CD4-positive, CD25-positive, alpha-beta regulatory T cell (primary cell): ENCODE data around the gene TCTN2. TPM values are rescaled to one million over a fixed set of nuclear protein-coding genes. Genes with fewer than 3 reads are reported as not detected.
A peak's percentile ranks its signal among the peaks of the same experiment; 100 is the strongest.

ENCODE experiments used
- ATAC-seq, 2 donors: fragments of 150-1000 bp; cut with Tn5 transposase; one replicate each; pipeline ENCODE4 v1.10.0; 2021; ENCODE audit warnings: low read depth in 2 of 2, moderate number of reproducible peaks in 2 of 2, moderate library complexity in 1 of 2
- DNase-seq, 3 donors: peaks; one replicate each; pipeline versions ENCODE4 v3.0.0 to v3.0.0-alpha.2; 2012 to 2022; ENCODE audit warnings: mixed read lengths in 1 of 3
- H3K27ac ChIP-seq: one replicate; pipeline ENCODE4 v1.7.0; 2013; ENCODE audit warnings: mild to moderate bottlenecking, low read length; ENCODE audit not compliant: insufficient read depth, poor library complexity, severe bottlenecking
- H3K27me3 ChIP-seq: one replicate; pipeline ENCODE4 v1.7.0; 2013; ENCODE audit warnings: low read length; ENCODE audit not compliant: control insufficient read depth, insufficient read depth
- H3K36me3 ChIP-seq: one replicate; pipeline ENCODE4 v1.7.0; 2013; ENCODE audit warnings: mild to moderate bottlenecking, low read length, moderate library complexity; ENCODE audit not compliant: control insufficient read depth, insufficient read depth
- H3K4me1 ChIP-seq: 2 replicates; pipeline ENCODE4 v1.7.0; 2013; ENCODE audit warnings: mild to moderate bottlenecking, low read length; ENCODE audit not compliant: insufficient read depth, control insufficient read depth, poor library complexity, severe bottlenecking
- H3K4me3 ChIP-seq: one replicate; pipeline ENCODE4 v1.7.0; 2013; ENCODE audit warnings: low read depth, mild to moderate bottlenecking, low read length, moderate library complexity
- H3K9me3 ChIP-seq, 2 experiments: 1 replicate in 1 of 2; 2 replicates in 1 of 2; pipeline ENCODE4 v1.7.0; 2013; ENCODE audit warnings: low read length in 2 of 2, mild to moderate bottlenecking in 1 of 2, moderate library complexity in 1 of 2; ENCODE audit not compliant: control insufficient read depth in 2 of 2
- H3K27ac Mint-ChIP-seq, 3 donors: one replicate each; pipeline ENCODE4 v1.8.0; 2020 to 2022; ENCODE audit warnings: mild to moderate bottlenecking in 3 of 3, mixed read lengths in 3 of 3, moderate library complexity in 2 of 3
- H3K27me3 Mint-ChIP-seq: one replicate; pipeline ENCODE4 v1.8.0; 2022; ENCODE audit warnings: mild to moderate bottlenecking, mixed read lengths
- H3K36me3 Mint-ChIP-seq: one replicate; pipeline ENCODE4 v1.8.0; 2020; ENCODE audit warnings: mixed read lengths
- H3K4me1 Mint-ChIP-seq, 4 donors: one replicate each; pipeline ENCODE4 v1.8.0; 2020 to 2022; ENCODE audit warnings: mixed read lengths in 4 of 4, mild to moderate bottlenecking in 1 of 4
- H3K4me3 Mint-ChIP-seq, 4 donors: one replicate each; pipeline ENCODE4 v1.8.0; 2020 to 2022; ENCODE audit warnings: mild to moderate bottlenecking in 4 of 4, mixed read lengths in 4 of 4, moderate library complexity in 3 of 4
- H3K9me3 Mint-ChIP-seq, 7 donors: one replicate each; pipeline ENCODE4 v1.8.0; 2020 to 2022; ENCODE audit warnings: mixed read lengths in 7 of 7, mild to moderate bottlenecking in 3 of 7, moderate library complexity in 2 of 7
- polyA plus RNA-seq, 4 donors: library from polyadenylated mRNA; unstranded; fragments of 300-500 nt; fragmentation: Illumina TruSeq; gene quantifications; one replicate each; pipeline ENCODE4 v1.2.3, GENCODE V29; 2021
- total RNA-seq: library from RNA; stranded (reverse); gene quantifications from one replicate; pipeline ENCODE4 v1.2.3, GENCODE V29; 2022

The TCTN2 gene
- total and polyA plus RNA-seq, 5 donors from 2014 or later = 0.11 to 3.7 (median 1.4) TPM

DNA sequence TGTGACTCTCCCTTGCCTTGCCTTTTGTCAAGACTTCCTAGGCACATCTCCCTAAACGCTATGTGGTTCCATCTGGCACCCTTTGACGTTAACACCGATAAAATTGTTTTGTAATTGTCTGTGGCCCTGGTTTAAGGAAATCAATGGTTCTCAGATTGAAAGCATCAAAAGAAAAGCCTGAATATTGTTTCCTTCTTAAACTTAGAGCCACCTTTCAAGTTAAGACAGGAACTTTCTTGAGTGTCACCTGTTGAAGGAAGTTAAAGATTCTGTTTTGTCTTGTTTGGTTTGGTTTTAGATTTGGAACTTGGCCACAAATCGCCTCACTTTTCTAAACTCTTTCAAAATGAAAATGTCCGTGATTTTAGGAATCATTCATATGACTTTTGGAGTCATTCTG lies 76.4 kb downstream of the TCTN2 start:
- Mint-ChIP-seq H3K27me3 (no peaks in the 10 kb centered on the region), H3K4me3 (no peak overlapping the region), H3K27ac (no peak overlapping the region), H3K4me1 (peaks cover 0 to 10% (median 2%) of the 10 kb centered on the region in 4 donors), H3K36me3 (peaks cover 51% of the 10 kb centered on the region), H3K9me3 (no peaks in the 10 kb centered on the region)
- ATAC-seq (no peak), DNase-seq (no peak)
- Histone ChIP-seq H3K4me1 (no peaks in the 10 kb centered on the region), H3K36me3 (peaks cover 75% of the 10 kb centered on the region), H3K27me3 (no peaks in the 10 kb centered on the region), H3K4me3 (no peak overlapping the region), H3K27ac (no peak overlapping the region), H3K9me3 (no peaks in the 10 kb centered on the region)

DNA sequence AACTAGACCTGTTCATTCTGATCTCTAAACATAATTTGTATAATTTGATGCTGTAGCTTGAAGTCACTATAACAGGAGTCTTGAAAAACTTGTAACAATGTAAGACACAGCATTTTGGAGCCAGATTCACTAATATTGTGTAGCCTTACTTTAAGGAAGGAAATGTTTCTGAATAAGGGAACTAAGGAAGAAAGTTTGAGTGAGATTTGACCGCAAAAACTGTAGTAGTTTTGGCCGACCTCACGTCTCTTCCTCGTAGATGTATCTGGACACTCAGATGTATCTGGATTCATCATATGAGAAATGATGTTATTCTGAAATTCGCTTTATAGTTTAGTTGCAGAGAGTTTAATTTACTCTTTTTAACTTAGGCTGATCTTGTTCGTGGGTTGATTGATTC lies 77.2 kb downstream of the TCTN2 start:
- peaks cover 69% of the 10 kb centered on the region for H3K36me3 ChIP-seq
- no peak overlapping the region for H3K27ac ChIP-seq
- no peaks in the 10 kb centered on the region for H3K27me3 Mint-ChIP-seq
- ATAC-seq = no peak
- H3K4me3 ChIP-seq = no peak overlapping the region
- H3K27me3 ChIP-seq = no peaks in the 10 kb centered on the region
- peaks cover 51% of the 10 kb centered on the region for H3K36me3 Mint-ChIP-seq
- no peaks in the 10 kb centered on the region for H3K9me3 ChIP-seq
- peaks cover 0 to 6% (median 2%) of the 10 kb centered on the region in 4 donors for H3K4me1 Mint-ChIP-seq
- DNase-seq = no peak
- H3K27ac Mint-ChIP-seq = no peak overlapping the region
- no peaks in the 10 kb centered on the region for H3K9me3 Mint-ChIP-seq
- H3K4me1 ChIP-seq = no peaks in the 10 kb centered on the region
- H3K4me3 Mint-ChIP-seq = no peak overlapping the region

DNA sequence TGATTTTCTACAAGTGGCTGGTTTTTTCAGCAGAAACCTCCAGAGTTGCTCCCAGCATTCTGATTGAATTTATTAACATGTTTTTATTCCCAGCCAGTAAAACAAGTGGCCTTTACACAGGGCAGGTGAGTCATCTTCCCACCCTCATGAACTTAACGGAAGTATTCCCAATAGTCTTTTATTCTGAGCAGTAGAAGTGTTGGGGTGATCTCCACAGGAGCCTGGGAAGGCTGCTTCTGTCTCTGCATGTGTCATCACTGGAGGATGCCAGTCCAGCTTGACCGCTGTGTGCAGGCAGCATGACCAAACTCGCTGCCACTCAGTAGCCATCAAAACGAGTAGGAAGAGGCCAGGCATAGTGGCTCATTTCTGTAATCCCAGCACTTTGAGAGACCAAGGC lies 77.7 kb downstream of the TCTN2 start:
- no peak overlapping the region for H3K27ac Mint-ChIP-seq
- H3K4me1 ChIP-seq = no peaks in the 10 kb centered on the region
- DNase-seq (no peak), ATAC-seq (no peak)
- H3K27ac ChIP-seq = no peak overlapping the region
- H3K36me3 ChIP-seq = peaks cover 70% of the 10 kb centered on the region
- H3K4me3 ChIP-seq = no peak overlapping the region
- H3K9me3 ChIP-seq = no peaks in the 10 kb centered on the region
- no peaks in the 10 kb centered on the region for H3K27me3 ChIP-seq
- peaks cover 0 to 5% (median 2%) of the 10 kb centered on the region in 4 donors for H3K4me1 Mint-ChIP-seq
- no peaks in the 10 kb centered on the region for H3K9me3 Mint-ChIP-seq
- H3K36me3 Mint-ChIP-seq = peaks cover 51% of the 10 kb centered on the region
- no peak overlapping the region for H3K4me3 Mint-ChIP-seq
- H3K27me3 Mint-ChIP-seq = no peaks in the 10 kb centered on the region

DNA sequence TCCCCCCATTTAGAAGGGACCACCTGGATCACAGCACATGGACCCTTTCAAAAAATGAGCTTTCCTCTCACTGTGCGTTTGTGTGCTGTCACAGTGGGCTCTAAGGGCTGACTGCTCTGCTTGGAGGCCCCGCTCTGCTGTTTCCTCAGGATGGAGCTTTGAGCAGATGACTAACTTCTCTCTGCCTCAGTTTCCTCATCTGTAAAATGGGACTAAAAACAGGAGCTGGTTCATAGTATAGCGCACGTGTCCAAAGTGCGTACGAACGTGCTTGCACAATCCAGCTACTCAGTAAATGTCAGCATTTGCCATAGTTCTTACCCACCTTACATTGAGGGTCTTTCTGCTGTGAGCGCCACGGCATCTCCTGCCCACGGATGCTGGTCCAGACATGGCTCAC lies 78.4 kb downstream of the TCTN2 start:
- H3K9me3 Mint-ChIP-seq = no peaks in the 10 kb centered on the region
- no peak for ATAC-seq
- no peak overlapping the region for H3K27ac ChIP-seq
- peaks cover 53% of the 10 kb centered on the region for H3K36me3 Mint-ChIP-seq
- peaks cover 70% of the 10 kb centered on the region for H3K36me3 ChIP-seq
- DNase-seq = no peak
- H3K4me3 ChIP-seq = no peak overlapping the region
- no peaks in the 10 kb centered on the region for H3K9me3 ChIP-seq
- H3K4me1 ChIP-seq = no peaks in the 10 kb centered on the region
- H3K27ac Mint-ChIP-seq = peak overlapping the region in 1 of 3 donors; percentile 76
- H3K27me3 ChIP-seq = no peaks in the 10 kb centered on the region
- no peaks in the 10 kb centered on the region for H3K27me3 Mint-ChIP-seq
- H3K4me3 Mint-ChIP-seq = no peak overlapping the region
- H3K4me1 Mint-ChIP-seq = peaks cover 0 to 5% (median 2%) of the 10 kb centered on the region in 4 donors

DNA sequence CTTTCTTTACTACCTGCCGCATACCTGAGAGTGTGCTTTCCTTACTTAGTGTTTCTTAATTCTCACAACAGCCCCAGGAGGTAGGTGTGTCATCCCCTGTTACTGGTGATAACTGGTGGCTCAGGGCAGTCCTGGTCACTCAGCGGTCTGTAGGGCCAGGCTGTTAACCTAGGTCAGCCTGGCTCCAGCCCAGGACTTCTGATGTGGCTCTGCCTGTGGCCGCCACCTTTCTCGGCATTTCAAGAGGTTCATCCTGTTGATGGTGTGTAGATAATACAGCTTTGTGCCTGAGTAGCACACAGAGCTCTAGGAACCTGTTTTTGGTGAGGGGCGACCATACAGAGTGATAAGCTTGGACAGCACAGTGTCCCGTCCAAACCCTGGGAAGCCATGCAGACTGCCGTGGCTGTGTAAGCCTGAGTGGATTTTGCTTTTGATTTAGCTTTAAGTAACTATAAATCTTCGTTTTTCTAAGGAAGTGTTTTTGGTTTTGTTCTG lies 79.3 kb downstream of the TCTN2 start:
- Mint-ChIP-seq H3K27ac (peak overlapping the region in 1 of 3 donors; percentile 76), H3K36me3 (peaks cover 52% of the 10 kb centered on the region), H3K4me3 (no peak overlapping the region), H3K4me1 (peaks cover 0 to 5% (median 2%) of the 10 kb centered on the region in 4 donors), H3K27me3 (no peaks in the 10 kb centered on the region), H3K9me3 (no peaks in the 10 kb centered on the region)
- Histone ChIP-seq H3K36me3 (peaks cover 69% of the 10 kb centered on the region), H3K27me3 (no peaks in the 10 kb centered on the region), H3K27ac (no peak overlapping the region), H3K9me3 (no peaks in the 10 kb centered on the region), H3K4me3 (no peak overlapping the region), H3K4me1 (no peaks in the 10 kb centered on the region)
- DNase-seq = no peak
- ATAC-seq = no peak

DNA sequence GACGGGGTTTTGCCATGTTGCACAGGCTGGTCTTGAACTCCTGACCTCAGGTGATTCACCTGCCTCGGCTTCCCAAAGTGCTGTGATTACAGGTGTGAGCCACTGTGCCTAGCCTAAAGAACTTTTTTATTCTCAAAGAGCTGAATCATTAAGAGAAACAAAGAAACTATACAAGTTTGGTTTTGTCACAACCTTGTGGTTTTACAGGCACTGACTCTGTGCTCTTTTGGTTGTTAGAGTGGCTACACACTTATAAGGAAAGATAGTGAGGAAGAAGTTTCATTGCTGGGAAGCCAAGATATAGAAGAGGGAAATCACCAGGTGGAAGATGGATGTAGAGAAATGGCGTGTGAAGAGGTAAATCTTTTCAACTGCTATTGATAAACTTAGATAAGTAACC lies 81.1 kb downstream of the TCTN2 start:
- Mint-ChIP-seq H3K4me3 (no peak overlapping the region), H3K27ac (peak overlapping the region in 1 of 3 donors; percentile 14), H3K9me3 (no peaks in the 10 kb centered on the region), H3K36me3 (peaks cover 47% of the 10 kb centered on the region), H3K27me3 (no peaks in the 10 kb centered on the region), H3K4me1 (peaks cover 0 to 3% (median under 1%) of the 10 kb centered on the region in 4 donors)
- DNase-seq (no peak), ATAC-seq (no peak)
- Histone ChIP-seq H3K36me3 (peaks cover 68% of the 10 kb centered on the region), H3K4me3 (no peak overlapping the region), H3K9me3 (no peaks in the 10 kb centered on the region), H3K4me1 (no peaks in the 10 kb centered on the region), H3K27ac (no peak overlapping the region), H3K27me3 (no peaks in the 10 kb centered on the region)

DNA sequence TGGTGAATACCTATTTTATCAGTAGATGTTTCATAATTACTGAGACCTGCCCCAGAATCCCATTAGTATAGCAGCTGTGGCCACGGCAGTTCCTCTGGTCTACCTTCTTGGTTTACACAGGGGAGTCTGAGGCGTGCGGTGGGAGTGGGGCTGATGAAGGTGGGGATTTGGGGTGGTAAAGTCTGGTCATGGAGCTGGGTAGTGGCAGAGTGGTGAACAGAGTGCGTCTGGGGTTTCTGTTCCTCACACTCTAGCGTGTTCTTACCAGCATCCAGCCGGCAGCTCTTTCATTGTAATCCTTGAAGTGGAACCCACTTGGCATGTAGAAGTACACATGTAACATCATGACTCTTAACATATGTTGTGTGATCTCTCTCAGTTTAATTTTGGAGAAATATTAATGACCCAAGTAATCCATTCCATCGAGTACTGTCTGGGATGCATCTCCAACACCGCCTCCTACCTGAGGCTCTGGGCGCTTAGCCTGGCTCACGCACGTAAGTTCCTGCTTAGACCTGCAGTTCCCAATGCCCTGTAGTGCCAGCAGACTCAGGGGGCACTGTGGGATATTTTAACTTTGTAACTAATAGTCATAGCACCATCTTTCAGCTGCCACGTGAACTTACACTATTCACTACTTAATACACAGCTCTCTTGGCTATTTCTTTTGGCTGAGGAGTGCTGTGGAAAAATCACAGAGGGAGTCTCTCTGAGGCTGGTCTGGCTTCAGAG lies 83.3 kb downstream of the TCTN2 start:
- Histone ChIP-seq H3K4me3 (no peak overlapping the region), H3K27me3 (no peaks in the 10 kb centered on the region), H3K27ac (no peak overlapping the region), H3K36me3 (peaks cover 59% of the 10 kb centered on the region), H3K4me1 (no peaks in the 10 kb centered on the region), H3K9me3 (no peaks in the 10 kb centered on the region)
- no peak for DNase-seq
- Mint-ChIP-seq H3K27ac (no peak overlapping the region), H3K9me3 (no peaks in the 10 kb centered on the region), H3K27me3 (no peaks in the 10 kb centered on the region), H3K36me3 (peaks cover 43% of the 10 kb centered on the region), H3K4me1 (peaks cover 0 to 2% (median 0%) of the 10 kb centered on the region in 4 donors), H3K4me3 (no peak overlapping the region)
- ATAC-seq = no peak

DNA sequence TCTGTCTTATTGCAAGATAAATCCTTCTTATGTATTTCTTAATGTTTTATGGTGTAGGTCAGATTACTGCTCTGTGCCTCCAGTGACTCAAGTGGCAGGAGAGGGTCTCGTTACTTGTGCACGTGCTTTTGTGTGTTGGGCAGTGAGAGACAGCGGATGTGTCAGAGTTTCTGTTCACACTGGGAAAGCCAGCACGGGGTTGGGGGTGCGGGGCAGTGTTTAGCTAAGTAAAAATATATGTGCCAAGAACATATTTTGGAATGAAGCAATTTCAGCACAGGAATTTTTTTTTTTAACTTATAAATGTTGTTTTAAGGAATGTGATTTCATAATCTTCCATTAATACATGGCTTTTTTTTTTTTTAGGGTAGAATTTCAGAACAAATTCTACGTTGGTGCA lies 86.6 kb downstream of the TCTN2 start:
- Mint-ChIP-seq H3K27me3 (no peaks in the 10 kb centered on the region), H3K4me3 (no peak overlapping the region), H3K9me3 (no peaks in the 10 kb centered on the region), H3K27ac (peak overlapping the region in 1 of 3 donors; percentile 18), H3K36me3 (peaks cover 37% of the 10 kb centered on the region), H3K4me1 (peaks cover 0 to 6% (median 3%) of the 10 kb centered on the region in 4 donors)
- Histone ChIP-seq H3K27ac (no peak overlapping the region), H3K27me3 (no peaks in the 10 kb centered on the region), H3K36me3 (peaks cover 43% of the 10 kb centered on the region), H3K4me1 (peaks cover 12% of the 10 kb centered on the region), H3K4me3 (no peak overlapping the region), H3K9me3 (no peaks in the 10 kb centered on the region)
- no peak for DNase-seq
- ATAC-seq = no peak
